ENCODE results near the gene UCMA.

The UCMA gene

GRCh38 chr10:13184730-13185514 lies 49.3 kb downstream of the UCMA start:
- DNase-seq = no peak

- DNase-seq = no peak
These were observed 49.9 kb downstream of the UCMA start for GRCh38 chr10:13184276-13184675.

GRCh38 chr10:13183625-13184024 lies 50.5 kb downstream of the UCMA start:
- no peak for DNase-seq

- DNase-seq = no peak
These were observed 51.8 kb downstream of the UCMA start for GRCh38 chr10:13182424-13182823.

GRCh38 chr10:13180788-13181187 lies 53.4 kb downstream of the UCMA start:
- DNase-seq = no peak

- DNase-seq = no peak
These were observed 60.6 kb downstream of the UCMA start for GRCh38 chr10:13173616-13174015.

Measured in effector CD4-positive, alpha-beta T cell (primary cell).